GM18517 (cell line): ENCODE measurements around the gene SAP30BP.

Source experiments
- ATAC-seq: cut with Tn5 transposase; IDR thresholded peaks from one replicate; pipeline ENCODE4 v1.9.1; 2021; ENCODE audit warnings: mild to moderate bottlenecking, moderate library complexity; ENCODE audit not compliant: unreplicated experiment

SAP30BP gene

DNA sequence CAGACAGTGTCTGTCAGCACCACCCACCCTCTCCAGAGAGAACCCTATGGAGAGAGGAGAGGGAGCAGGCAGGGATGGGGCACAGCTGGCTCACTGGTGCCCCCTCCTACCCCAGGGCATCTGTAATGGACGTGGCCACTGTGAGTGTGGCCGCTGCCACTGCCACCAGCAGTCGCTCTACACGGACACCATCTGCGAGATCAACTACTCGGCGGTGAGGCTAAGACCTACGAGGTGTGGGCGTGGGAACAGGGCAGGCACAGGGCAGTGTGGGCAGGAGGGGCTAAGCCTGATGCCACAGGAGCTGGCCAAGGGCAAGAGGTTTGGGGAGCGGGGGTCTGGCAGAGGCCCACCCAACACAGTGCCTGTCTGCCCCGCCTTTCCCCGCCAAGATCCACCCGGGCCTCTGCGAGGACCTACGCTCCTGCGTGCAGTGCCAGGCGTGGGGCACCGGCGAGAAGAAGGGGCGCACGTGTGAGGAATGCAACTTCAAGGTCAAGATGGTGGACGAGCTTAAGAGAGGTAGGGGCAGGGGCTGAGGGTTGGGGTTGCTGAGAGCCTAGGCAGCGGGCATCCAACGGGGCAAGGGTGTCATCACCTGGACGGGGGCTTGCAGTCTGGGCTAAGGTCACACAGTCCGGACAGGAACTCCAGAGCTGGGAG lies 69.2 kb downstream of the SAP30BP start:
- ATAC-seq, result no peak

- ATAC-seq, result no peak
Observed at GRCh38 chr17:75737133-75737962, 70.2 kb downstream of the SAP30BP start.

GRCh38 chr17:75738218-75738802 lies 71.2 kb downstream of the SAP30BP start:
- ATAC-seq, result no peak

DNA sequence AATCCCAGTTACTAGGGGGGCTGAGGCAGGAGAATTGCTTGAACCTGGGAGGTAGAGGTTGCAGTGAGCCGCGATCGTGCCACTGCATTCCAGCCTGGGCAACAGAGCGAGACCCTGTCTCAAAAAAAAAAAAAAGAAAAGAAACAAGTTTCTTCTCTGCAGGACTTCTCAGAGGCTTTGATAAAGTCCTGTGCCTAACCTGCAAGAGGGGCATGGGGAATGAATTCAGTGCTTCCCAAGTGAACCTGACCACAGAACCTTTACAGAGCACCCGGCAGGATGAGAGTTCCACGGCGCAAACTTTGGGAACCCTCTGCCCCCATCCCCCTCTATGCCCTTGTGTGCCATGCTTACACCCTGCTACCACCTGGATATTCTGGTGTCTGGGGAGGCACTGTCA lies 72.0 kb downstream of the SAP30BP start:
- no peak for ATAC-seq

- ATAC-seq, result no peak
Observed at GRCh38 chr17:75739801-75740200, 72.7 kb downstream of the SAP30BP start.

DNA sequence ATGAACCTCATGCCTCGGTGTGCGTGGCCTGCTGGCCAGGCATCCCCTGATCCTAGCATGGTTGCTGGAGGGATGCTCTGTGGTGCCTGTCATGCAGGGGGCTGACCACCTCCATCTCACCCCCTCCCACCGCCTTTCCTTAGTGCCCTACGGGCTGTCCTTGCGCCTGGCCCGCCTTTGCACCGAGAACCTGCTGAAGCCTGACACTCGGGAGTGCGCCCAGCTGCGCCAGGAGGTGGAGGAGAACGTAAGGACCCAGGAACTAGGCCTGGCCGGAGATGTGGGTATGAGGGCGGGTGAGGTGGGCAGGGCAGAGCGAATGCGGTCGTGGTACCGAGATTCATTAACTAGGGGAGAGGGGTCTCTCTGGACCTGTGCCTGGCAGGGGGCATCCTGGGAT lies 73.1 kb downstream of the SAP30BP start:
- no peak for ATAC-seq

- no peak for ATAC-seq
Observed at GRCh38 chr17:75740631-75741077, 73.5 kb downstream of the SAP30BP start.

DNA sequence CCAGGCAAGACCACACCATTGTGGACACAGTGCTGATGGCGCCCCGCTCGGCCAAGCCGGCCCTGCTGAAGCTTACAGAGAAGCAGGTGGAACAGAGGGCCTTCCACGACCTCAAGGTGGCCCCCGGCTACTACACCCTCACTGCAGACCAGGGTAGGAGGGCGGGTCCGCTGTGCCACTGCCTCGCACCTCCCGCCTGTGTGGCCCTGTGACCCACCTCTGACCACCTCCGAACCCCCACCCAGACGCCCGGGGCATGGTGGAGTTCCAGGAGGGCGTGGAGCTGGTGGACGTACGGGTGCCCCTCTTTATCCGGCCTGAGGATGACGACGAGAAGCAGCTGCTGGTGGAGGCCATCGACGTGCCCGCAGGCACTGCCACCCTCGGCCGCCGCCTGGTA lies 75.2 kb downstream of the SAP30BP start:
- ATAC-seq, result no peak

DNA sequence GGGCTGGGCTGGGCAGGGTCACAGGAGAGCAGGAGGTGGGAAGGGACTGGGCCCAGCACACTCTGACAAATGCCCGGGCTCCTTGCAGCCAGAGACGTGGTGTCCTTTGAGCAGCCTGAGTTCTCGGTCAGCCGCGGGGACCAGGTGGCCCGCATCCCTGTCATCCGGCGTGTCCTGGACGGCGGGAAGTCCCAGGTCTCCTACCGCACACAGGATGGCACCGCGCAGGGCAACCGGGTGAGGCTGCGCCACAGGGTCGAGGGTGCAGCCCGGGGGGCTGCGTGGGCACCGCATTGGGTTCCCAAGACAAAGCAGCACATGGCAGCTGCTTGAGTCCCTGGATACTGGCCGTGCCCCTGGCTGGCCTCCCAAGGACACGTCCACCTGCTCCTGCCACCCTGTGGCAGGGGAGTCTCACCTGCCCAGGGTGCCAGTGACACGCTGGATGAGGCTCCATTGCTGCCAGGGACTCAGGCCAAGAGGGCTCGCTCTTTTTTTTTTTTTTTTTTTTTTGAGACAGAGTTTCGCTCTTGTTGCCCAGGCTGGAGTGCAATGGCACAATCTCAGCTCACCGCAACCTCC lies 76.6 kb downstream of the SAP30BP start:
- no peak for ATAC-seq

GRCh38 chr17:75748706-75749105 lies 81.6 kb downstream of the SAP30BP start:
- ATAC-seq, result no peak

DNA sequence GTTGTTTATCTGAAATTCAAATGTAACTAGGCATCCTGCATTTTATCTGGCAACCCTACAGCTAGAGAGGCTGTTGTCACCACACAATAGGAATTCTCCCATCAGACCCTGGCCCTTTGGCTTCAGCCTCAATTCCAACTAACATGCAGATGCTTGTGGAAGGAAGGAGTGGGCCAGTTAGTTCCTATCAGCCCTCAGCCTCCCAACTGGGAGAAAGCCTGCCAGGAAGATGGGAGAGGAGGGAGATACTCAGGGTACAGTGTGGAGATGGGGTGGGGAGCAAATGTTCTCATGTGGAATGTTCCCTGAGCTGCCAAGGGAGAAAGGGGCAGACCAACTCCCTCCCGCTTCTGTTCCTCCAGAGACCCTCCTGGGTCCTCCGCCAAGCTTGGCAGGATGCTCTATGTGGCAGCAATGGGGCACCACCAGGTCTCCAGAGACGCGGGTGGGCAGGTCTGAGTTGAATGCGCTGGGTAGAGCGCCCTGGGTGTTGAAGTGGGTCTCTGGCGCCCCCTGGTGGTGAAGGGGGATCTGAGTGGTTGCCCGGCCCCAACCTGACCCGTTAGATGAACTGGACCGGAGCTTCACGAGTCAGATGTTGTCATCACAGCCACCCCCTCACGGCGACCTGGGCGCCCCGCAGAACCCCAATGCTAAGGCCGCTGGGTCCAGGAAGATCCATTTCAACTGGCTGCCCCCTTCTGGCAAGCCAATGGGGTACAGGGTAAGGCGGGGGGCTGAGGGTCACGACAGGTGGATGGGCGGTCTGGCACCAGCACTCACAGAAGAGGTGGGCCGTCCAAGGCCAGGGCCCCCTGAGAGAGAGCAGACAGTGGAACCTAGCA lies 82.6 kb downstream of the SAP30BP start:
- ATAC-seq, result no peak

DNA sequence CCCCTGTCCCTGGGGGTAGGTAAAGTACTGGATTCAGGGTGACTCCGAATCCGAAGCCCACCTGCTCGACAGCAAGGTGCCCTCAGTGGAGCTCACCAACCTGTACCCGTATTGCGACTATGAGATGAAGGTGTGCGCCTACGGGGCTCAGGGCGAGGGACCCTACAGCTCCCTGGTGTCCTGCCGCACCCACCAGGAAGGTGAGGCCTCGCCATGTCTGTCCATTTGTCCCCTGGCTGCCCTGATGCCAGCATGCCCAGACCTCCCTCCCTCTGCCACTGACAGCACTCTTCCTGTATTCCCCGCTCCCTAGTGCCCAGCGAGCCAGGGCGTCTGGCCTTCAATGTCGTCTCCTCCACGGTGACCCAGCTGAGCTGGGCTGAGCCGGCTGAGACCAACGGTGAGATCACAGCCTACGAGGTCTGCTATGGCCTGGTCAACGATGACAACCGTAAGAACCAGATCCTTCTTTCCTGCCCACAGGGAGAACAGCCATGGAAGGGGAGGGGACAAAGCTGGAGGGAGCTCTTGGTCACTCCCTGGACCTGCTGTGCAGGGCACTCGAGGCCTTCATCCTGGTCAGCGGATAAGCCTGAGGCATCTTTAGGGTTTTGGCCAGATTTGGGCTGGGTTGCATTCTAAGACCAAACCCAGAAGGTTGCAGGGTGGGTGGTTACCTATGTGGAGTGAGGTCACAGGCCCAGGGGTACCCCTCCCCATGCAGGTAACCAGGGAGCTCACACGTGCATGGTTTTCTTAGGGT lies 83.7 kb downstream of the SAP30BP start:
- no peak for ATAC-seq

DNA sequence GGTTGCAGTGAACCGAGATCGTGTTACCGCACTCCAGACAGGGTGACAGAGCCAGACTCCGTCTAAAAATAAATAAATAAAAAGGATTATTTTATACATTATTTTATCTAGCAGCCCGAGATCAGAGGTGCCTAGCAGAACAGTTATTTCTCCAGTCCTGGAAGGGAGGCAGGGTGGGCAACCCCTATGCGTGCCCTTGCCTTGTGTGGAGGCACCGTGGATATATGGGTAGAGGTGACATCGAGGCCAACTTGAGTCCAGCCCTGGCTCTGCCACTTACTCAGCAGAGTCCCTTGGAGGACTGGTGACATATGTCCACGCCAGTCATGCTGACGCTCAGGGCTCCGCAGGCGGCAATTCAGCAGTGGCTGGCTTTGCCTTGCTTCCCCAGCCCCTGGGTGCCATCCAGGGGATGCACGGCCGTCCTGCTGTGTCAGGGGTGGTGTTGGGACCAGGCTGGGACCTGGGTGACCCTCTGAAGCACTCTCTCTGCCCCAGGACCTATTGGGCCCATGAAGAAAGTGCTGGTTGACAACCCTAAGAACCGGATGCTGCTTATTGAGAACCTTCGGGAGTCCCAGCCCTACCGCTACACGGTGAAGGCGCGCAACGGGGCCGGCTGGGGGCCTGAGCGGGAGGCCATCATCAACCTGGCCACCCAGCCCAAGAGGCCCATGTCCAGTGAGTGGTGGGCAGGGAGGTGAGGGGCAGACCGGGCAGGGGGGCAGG lies 84.7 kb downstream of the SAP30BP start:
- no peak for ATAC-seq

- ATAC-seq, result no peak
Observed at GRCh38 chr17:75752405-75752709, 85.2 kb downstream of the SAP30BP start.

DNA sequence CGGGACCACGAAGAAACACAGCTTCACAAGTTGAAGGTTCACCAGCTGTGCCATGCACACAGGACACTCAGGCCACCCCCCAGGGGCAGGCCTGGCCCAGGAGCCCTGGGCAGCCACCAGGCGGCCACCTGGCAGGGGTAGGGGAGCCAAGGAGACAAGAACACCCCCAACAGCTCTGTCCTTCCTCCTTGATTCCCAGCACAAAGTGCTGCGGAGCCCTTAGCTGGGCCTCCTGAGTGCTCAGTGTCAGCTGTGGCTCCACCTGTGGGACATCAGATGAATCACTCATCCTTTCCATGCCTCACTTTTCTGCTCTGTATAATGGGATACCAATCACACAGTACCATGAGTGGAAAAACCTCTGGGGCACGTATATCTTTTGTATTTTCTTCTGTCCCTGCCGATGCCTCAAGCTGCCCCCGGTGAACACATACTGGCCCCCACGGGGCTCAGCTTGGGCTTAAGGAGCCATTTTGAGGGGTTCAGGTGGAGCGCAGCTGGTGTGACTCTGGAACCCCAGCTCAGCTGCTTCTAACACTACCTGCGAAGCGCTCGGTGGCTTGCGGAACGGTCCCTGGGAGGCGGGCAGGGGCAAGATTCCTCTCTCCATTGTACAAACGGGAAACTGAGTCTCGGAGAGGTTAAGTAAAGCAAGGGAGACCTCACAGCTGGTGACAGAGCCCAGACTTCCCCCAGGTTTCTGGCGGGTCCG lies 85.8 kb downstream of the SAP30BP start:
- no peak for ATAC-seq

DNA sequence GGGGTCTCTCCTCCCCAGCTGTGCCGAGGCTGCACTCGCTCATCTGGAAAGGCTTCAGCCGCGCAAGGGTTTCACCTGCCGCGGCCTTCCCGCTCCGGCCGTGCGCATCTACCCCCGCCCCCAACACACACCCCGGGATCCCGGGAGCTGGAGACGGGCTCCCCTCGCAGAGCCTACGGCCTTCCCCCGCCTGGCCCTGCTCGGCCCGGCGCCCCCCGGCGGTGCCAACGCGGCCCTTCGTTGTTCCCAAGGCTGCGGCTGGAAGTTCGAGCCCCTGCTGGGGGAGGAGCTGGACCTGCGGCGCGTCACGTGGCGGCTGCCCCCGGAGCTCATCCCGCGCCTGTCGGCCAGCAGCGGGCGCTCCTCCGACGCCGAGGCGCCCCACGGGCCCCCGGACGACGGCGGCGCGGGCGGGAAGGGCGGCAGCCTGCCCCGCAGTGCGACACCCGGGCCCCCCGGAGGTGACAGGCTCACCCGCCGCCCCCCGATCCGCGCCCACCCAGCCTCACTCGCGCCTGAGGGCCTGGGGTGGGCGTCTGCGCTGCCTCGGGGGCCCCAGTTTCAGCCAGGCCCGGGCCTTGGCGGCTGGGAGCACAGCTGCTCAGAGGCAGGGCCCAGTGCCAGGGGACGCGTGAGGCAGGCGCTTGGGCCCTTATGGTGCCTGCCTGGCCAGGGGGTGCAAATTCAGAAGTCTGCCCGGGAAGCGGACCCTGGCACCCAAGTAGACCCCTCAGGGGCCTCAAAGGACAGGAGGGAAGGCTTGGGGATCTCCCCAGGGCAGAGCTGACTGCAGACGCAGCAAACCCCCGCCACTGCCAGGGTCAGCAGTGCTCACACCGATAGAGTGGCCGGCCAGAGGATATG lies 86.6 kb downstream of the SAP30BP start:
- no peak for ATAC-seq

DNA sequence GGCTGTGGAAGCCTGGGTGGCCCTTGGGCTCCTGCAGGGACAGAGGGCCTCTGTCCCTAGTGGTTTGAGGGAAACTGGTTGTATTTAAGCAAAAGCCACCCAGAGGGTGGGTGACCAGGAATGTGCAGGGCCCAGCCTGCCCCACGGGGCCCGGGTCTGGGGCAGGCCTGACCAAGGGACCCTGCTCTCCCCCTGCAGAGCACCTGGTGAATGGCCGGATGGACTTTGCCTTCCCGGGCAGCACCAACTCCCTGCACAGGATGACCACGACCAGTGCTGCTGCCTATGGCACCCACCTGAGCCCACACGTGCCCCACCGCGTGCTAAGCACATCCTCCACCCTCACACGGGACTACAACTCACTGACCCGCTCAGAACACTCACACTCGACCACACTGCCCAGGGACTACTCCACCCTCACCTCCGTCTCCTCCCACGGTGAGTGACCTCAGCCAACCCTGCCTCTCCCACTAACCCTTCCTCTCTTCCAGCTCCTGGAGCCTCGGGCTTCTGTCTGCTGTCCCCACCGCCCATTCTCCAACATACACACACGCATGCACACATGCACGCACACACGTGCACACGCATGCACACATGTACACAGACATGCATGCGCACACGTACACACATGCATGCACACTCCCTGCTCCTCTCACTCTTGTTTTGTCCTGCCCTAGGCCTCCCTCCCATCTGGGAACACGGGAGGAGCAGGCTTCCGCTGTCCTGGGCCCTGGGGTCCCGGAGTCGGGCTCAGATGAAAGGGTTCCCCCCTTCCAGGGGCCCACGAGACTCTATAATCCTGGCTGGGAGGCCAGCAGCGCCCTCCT lies 87.5 kb downstream of the SAP30BP start:
- ATAC-seq, result no peak
